Stimulated activated CD8-positive, alpha-beta memory T cell treated with anti-CD3 and anti-CD28 coated beads, Interleukin-15, amount 100 ng/mL, for 1 hour (primary cell): ENCODE results near the gene GC.
"Not testable (repeated sequence)": the region's sequence is repeated elsewhere in the genome, so short reads cannot be mapped to it uniquely, and the experiment has no call there.

Source experiments
- DNase-seq: peaks from one replicate; pipeline ENCODE4 v3.0.0-alpha.2; 2020; ENCODE audit warnings: low read depth

GC gene, protein sequence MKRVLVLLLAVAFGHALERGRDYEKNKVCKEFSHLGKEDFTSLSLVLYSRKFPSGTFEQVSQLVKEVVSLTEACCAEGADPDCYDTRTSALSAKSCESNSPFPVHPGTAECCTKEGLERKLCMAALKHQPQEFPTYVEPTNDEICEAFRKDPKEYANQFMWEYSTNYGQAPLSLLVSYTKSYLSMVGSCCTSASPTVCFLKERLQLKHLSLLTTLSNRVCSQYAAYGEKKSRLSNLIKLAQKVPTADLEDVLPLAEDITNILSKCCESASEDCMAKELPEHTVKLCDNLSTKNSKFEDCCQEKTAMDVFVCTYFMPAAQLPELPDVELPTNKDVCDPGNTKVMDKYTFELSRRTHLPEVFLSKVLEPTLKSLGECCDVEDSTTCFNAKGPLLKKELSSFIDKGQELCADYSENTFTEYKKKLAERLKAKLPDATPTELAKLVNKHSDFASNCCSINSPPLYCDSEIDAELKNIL

DNA sequence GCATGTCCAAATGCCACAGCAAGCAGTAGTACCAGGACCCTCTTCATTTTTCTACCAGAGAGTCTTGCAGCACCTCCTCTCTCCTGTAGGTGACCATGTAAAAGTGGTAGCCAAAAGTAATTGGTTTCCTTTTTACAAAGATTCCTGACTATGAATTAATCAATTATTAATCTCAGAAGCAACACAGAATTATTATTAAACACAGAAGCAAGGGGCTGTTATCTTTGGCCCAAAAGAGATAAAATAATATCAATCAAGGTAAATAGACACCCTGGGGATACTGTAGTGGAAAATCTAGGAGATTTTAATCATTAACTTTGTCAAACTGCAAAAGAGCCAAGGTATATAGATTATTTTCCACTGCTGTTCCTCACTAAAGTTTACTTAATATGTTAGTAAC is at the start of gene GC:
Gene GC, minus strand, starts transcription at position 108 of the 400 bp plus-strand sequence. Its CDS starts 61 bp downstream, at position 47.
- no peak for DNase-seq

DNA sequence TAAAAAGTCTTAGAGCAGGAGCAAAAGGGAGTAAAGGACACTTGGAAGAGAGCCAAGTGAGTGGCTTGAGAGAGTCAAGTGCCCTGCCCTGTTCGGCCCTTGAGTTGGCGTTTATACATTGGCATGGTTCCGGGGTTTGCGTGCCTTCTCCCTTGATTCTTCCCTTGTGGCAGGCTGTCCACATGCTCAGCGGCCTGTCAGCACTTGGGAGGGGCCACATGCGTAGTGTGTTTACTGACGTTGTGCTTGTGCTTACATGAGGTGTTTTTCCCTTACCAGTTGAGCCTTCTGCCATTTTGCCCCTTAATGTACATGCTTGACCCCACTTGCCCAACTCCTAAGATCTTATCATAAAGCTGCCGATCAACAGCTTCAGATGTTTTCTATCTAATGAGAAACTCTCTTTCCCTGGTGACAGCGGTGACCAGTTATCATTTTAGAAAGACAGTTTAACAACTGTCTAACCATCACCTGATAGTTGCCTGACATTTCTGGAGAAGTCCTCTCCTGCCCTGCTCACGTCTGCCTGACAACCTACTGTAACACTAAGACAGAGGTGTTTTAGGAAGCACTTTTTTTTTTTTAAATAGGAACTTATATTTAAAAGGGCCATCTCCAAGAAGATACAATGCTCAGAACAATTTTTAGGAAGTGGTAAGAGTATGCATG is 49.5 kb upstream of the GC start:
- DNase-seq = no peak

DNA sequence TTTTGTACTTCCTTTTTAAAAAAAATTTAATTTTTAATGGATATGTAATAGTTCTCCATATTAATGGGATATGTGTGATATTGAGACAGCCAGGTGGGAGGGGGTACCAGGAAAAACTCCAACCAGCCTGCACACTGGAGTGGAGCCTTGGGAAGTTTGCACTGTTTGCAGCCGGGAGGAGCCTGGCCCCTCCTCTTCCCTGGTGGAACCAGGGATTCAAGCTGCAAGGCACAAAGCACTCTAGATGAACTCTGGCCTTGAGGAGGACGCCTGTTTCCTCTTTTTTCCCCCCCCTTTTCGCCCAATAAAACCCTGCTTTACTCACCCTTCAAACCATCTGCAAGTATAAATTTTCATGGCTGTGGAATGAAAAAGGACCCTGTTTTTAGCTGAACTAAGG is 48.2 kb upstream of the GC start:
- no peak for DNase-seq

DNA sequence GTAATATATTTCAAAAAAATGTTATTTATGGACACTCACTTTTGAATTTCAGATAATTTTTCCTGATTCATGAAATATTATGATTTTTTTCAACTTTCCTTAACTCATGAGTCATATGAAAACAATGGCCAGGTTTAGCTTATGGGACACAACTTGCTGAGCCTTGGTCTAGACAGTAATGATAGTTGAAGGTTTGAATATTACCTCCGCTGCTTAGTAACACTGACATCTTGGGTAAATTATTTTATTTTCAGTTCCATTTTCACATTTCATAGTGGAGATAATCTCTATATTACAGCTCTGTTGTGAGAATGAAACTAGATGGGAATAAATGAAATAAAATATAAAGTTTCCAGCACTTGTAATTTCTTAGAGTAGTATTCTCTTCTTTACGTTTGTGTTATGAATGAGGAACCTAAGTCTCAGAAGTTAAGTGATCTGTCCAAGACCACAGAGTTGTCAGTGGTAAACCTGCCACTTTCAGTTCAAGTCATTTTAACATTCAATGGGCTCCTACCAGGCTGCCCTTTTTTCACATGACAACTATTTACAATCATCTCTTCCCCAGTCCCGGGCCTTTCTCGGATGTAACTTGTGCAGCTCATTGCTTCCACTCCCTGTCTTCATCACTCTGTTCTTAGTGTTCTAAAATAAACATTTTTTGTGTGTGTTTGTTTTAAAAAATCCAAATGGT is 46.8 kb upstream of the GC start:
- DNase-seq = no peak

DNA sequence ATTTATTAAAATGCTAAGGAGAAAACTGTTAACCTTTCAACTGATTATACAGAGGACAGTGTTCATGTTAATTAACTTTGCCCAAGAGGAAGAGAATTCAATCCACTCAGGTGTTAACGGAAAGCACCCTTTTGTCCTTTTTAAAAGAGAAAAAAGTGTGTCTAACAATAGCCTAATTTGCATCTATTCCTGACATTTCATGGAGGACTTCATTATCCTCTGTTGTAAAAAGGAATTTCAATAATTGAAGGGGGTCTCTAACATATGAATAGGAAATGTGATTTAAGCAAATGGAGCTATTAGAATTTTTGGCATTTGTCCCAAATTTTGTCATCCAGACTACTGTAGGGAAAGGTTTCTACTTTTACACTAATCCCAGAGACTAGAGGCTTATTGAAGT is 44.6 kb upstream of the GC start:
- DNase-seq = no peak

DNA sequence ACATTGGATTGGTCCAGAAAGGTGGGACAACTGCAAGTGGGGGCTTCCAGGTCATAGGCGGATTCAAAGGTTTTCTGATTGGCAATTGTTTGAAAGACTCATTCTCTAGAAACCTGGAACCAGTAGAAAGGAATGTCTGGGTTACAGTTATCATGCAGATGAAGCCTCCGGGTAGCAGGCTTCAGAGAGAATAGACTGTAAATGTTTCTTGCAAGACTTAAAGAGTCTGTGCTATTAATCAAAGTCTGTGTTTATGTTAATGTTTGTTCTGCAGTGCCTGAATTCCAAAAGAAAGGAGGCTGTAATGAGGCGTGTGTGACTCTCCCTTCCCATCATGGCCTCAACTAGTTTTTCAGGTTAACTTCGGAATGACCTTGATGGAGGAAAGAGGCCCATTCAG is 43.9 kb upstream of the GC start:
- no peak for DNase-seq

DNA sequence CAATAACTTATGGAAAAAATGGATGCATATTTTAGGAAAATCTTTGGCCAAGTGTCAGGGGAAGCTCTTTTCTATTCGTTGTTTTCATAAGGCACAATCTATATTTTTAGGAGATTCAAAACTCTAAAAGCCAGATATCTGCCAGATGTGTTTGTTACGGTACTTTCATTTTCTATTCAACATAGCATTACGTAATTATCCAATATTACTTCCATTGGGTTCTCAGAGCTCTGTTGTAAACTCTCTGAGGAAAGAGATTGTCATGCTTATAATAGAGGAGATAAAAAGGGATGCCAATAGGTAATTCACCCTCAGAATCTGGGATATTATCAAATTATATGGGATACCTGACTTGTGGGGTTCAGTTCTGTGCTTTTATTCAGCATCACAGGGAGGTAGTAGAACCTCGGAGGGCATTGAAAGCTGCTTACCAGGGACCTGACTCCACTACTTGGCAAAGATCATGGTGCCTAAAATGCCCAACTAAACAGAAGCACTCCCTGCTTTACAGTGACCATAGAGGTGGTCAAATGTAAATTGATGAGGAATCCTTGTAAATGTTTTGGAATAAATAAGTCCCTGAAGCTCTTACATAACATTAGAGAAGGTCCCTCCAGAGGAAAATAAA is 32.9 kb upstream of the GC start:
- no peak for DNase-seq

DNA sequence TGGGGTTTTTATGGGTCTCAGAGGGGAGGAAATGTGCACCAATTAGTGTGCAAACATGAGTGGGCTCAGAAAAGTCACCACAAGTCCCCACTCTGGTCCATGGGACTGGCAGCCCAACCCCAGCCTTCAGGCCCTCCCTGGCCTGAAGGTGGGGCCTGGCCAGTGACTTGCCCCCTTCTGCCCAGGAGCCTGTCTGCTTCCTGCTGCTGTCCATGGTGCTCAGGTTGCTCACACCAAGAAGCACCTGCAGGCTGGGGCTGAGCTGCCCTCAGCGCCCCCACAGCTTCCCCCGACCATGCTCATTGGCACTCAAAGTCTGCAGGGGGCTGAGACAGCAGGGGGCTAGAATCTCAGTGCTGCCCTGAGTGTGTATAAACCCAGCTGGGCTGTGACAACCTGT is 30.6 kb upstream of the GC start:
- DNase-seq = no peak

DNA sequence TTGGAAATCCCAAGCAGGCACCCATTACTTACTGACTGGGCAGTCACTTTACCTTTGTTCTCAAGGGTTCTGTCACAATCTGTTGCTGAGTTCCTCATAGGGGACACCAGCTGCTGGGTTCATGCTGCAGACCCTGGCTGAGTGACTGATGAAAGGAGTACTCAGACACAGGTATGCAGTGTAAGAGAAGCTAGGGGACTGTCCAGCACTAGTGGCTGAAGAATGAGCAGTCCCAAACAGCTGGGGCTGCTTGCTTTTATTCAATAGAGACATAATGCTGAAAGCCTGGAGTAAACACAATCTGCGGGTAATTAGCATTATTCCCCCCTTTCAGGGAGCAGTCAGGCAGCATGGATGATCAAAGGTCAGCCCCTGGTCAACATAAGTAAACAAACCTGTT is 25.9 kb upstream of the GC start:
- DNase-seq = not testable (repeated sequence)

DNA sequence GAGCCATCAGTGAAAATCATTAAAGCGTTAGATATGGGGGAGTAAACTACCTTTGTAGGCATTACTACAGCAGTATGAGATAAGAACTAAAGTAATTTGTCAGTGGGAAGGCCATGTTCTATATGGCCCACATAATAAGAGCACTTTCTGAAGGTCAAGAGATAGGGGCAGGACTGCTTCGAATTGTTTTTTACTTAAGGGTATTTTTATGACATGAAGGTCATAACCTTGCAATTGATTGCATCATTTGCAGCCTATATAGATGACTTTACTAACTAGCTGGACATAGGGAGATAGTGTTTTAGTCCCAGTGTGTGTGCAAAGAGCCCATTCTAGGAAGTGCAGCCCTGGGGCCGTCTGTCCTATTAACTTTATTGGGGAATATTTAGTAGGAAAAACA is 23.6 kb upstream of the GC start:
- DNase-seq = no peak

DNA sequence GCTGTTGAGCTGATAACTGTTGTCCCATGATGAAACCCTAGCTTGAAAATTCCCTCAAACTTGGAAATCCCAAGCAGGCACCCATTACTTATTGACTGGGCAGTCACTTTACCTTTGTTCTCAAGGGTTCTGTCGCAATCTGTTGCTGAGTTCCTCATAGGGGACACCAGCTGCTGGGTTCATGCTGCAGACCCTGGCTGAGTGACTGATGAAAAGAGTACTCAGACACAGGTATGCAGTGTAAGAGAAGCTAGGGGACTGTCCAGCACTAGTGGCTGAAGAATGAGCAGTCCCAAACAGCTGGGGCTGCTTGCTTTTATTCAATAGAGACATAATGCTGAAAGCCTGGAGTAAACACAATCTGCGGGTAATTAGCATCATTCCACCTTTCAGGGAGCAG is 21.4 kb upstream of the GC start:
- not testable (repeated sequence) for DNase-seq

DNA sequence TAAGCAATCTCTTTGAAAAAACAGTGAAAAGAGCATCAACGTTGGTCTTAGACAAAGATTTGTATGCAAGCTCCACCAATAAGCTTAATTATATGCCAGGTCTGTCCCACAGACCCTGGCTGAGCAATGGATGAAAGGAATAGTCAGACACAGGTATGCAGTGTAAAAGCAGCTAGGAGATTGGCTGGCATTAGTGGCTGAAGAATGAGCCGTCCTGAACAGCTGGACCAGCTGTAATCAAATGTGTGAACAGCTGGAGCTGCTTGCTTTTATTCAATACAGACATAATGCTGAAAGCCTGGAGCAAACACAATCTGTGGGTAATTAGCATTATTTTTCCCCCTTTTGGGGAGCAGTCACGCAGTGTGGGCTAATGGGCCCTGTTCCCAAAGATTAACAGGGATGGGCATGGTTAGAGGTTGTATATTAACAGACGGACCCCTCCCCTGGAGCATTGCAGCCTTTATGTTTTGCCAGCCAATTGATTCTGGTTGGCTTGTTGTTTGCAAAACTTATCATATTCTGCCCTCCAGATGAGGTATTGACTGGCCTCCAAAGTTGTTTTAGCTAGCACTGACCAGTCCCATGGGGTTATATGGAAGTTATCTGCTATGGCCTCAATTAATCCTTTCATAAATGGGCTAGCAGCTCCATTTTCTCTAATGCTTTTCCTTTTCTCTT is 20.3 kb upstream of the GC start:
- DNase-seq = not testable (repeated sequence)

DNA sequence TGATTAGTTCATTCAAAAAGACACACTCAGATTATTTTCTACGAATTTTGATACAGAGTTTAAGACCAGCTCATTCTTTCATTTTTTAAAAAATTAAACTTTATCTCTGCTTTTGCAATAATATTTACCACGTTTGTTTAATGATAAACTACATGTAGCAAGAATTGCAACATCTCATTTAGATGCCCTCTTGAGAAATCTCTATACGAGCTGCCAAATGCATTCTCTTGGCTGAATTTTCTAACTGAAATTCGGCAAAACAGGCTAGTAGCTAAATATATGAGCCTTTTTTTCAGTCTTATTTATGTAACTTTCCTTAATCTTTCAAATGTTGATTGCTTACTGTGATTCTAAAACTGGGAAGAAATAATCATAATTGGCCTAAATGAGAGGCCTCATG is 2.1 kb upstream of the GC start:
- no peak for DNase-seq

DNA sequence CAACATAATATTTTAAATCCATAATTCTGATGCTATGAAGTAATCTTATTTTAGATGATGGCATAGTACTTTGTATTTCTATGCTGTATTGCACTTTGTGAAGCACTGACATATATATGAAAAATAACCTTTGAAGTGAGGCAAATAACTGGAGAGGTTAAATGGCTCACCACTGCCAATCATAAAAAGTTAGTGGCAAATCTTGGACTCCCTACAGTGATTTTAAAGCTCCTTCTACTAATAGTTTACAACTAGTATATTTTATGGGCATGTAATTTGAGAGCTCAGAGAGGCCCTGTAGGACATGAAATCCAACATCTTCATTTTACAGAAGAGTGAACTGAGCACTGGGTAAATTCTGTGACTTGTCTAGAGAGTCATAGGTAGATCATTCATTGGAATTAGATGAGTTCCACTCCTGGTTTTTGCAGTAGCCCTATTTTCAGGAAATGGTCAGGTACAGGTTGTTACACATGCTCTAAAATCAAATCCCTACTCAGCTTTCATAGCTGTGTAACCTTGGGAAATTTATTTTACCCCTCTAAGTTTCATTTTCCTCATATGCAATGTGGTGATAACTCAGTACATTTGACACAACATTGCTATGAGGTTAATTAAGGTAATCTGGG is 804 bp upstream of the GC start:
- DNase-seq = no peak

DNA sequence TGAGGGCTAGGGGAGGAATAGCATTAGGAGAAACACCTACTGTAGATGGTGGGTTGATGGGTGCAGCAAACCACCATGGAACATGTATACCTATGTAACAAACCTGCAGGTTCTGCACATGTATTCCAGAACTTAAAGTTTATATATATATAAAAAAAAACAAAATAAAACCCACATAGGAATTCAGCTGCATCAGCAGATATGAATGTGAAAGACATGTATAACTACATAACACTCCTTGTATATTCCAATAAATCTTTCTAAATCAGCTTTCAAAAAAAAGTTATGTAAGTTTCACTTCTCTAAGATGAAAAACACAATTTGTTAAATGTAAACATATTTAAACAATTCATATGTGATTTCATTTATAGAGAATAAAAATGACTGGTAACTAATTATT is 6.0 kb downstream of the GC start:
- DNase-seq = no peak

DNA sequence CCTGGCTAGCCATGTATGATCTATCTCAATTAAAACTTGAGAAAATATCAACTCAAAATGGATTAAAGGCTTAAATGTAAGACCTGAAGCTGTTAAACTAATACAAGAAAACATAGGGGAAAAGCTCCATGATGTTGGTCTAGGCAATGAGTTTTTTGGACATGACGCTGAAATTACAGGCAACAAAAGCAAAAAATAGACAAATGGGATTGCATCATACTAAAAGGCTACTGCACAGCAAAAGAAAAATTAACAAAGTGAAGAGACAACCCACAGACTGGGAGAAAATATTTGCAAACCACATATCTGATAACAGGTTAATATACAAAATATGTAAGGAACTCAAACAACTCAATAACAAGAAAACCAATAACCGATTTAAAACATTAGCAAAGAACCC is 8.4 kb downstream of the GC start:
- DNase-seq = no peak

DNA sequence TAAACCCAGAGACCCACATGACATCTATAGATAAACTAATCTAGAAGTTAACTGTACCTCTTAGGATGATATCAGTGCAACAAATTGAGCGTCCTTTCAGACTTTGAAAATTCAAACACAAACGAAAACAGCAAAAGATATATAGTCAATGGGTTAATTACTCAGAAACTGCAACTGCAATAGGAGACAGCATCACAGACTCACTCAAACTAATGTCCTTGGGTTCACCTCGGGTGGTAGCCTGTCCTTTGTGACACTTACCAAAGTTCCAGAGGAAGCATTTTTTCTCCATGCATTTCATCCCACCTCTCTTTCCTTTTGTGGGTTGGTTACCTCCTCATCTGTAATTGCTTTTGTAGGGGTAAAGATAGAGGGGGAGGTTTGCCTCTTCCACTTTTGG is 9.7 kb downstream of the GC start:
- DNase-seq = no peak

DNA sequence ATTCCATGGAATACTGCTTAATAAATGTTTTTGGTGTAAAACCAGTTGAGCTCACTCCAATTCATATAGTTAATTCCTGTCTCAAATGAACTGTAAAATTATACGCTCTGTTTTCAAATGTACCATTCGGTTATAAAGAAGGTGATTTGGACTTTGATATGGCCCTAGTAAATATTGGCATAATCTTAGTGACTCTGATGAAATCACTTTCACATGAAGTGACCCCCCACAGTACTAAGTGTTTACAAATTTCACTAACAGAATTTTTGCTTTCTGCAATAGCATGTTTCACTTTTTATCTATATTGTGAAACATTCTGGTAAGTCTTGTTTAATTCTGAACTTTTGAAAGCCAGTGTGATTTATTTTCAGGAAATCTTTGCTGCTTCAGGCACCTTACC is 10.9 kb downstream of the GC start:
- no peak for DNase-seq

DNA sequence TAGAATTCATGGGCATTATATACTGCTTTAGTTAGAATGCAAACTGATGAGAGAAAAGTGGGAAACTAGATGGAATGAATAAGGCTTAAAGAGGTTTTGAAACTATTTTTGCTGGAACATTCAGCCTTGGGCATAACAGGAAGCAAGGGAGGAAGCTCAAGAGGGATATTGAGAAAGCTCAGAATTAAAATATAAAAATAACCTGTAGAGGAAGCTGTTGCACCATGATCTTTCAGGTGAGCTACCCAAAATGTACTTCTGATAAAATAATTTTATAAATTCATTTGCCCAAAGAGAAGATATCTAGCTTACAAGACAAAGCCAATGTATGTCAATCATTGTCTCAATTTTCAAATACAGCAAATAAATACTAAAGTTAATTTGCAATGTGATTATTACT is 11.3 kb downstream of the GC start:
- no peak for DNase-seq

DNA sequence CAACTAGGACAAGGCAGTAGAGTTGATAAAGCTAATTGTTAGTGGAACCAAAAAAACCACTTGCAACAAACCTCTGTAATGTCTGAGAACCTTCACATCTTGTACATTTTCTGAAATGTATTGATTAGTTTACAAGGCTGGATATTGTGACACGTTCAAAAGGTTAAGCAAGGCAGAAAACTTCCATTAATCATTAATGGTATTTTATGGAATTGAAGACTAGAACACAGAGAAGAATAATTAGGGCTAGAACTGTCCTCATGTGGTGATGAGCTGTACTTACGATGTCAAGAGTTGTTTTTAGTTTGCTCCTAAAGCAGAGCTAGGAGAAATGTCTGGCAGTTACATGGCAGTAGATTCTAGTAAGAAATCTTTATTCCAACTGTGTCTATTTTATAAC is 12.3 kb downstream of the GC start:
- no peak for DNase-seq

DNA sequence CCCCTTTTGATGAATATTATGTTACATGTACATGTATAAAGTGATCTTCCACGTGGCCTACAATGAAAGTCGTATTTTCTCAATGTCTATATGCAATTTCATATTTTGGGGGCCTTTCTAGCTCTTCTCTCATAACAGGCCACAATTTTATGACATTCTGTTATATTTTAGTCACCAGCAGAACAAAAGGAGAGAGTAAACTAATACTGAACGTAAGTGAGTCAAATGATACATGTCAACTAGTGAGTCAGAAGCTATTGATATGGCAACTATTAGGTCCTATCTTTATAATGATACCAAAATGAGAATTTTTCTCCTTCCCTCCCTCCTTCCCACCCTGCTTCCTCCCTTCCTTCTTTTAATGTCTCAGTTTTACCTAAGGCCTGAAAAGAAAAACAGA is 14.4 kb downstream of the GC start:
- DNase-seq = no peak

DNA sequence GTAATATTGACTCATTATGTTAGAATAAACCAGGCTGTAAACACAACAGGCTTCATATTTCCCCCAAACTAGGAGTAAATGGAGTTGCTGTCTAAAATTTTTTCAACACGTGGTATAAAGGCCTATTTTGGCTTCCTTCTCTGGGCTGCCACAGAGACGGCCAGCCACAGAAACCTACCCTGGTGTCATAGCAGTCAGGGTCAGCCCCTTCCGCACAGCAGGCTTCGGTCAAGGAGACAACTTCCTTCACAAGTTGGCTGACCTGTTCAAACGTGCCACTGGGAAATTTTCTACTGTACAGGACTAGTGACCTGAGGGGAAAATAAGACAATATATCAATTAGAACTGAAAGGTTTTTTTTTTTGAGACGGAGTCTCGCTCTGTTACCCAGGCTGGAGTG is 15.8 kb downstream of the GC start:
- no peak for DNase-seq
